ENCODE results near the gene MAEA. TPM values are rescaled to one million over a fixed set of nuclear protein-coding genes. Genes with fewer than 3 reads are reported as not detected.

MAEA gene
- total and polyA plus RNA-seq, 9 of the 15 experiments (the other 6 are each of a cell fraction or from before 2014, with no cell fraction given) = 2.1 to 86.5 (median 45.0) TPM

DNA sequence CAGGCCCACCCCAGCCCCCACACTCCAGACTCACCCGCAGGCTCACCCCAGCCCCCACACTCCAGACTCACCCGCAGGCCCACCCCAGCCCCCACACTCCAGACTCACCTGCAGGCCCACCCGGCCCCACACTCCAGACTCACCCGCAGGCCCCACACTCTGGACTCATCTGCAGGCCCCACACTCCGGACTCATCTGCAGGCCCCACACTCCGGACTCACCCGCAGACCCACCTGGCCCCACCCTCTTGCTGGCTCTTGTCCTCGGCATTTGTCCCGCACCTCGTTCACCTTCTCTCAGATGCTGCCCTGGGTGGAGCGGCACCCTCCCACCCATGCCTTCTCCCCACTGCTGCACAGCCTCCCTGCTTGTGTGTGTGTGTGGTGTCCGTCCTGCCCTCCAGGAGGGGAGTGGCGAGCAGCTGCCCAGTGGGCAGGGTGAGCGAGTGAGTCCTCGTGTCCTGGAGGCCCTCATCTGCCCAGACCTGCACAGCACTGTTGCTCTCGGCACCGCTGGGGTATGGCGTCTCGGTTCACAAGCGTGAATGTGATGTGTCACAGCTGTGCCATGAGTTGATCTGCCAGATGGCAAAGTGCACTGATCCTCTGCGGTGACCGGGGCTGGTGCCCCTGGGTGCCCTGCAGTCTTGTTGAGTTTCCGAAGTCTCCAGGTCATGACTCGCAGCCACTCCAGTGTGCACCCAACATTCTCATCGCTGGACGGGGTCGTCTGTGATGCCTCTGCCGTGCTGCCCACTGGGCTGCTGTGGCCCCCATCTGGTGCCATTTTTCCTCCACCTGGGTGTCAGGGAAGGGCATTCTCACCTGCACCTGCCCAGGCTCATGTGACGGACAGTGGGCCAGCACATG, 27.7 kb downstream of the MAEA start:
- 97% methylated on average over 23 of the region's 29 CpGs for WGBS (ENCODE audit: insufficient coverage, low coverage, missing lambda C conversion rate)
- Histone ChIP-seq H3K27ac (ENCODE audit: extremely low read depth, low read depth, low read length) (no peak overlapping the region), H3K36me3 (ENCODE audit: control insufficient read depth, insufficient read depth, low read length) (peaks cover 81% of the 10 kb centered on the region; the same call in 2 of the 3 replicates), H3K9me3 (replicated peaks; ENCODE audit: control insufficient read depth, insufficient read depth, low read depth, low read length) (no peaks in the 10 kb centered on the region), H3K9me1 (ENCODE audit: control insufficient read depth, insufficient read depth, low read length) (no peaks in the 10 kb centered on the region), H2AFZ (ENCODE audit: low read depth, low read length) (no peak overlapping the region), H3K9ac (ENCODE audit: insufficient read depth in 1 of 2, low read depth in 2 of 2, low read length in 2 of 2) (peak overlapping the region in 1 of 2 experiments; percentile 45; a peak in 1 of 4 replicates), H3K4me3 (no peak overlapping the region), H3K4me1 (replicated peaks in 1 of 2; ENCODE audit: control insufficient read depth in 2 of 2, insufficient read depth in 2 of 2, low read length in 2 of 2) (peaks cover 0 to 16% of the 10 kb centered on the region in 2 experiments; a peak in 1 of 5 replicates), H3K27me3 (ENCODE audit: control insufficient read depth in 2 of 2, insufficient read depth in 2 of 2, low read length in 2 of 2) (no peaks in the 10 kb centered on the region), H3K79me2 (ENCODE audit: control insufficient read depth, insufficient read depth, low read length) (peaks cover 4% of the 10 kb centered on the region; the same call in 1 of the 3 replicates), H4K20me1 (replicated peaks; ENCODE audit: control insufficient read depth, insufficient read depth, low read length) (no peaks in the 10 kb centered on the region; the same call in 1 of the 2 replicates), H3K4me2 (ENCODE audit: insufficient read depth, low read length) (no peak overlapping the region)
- TF ChIP-seq POLR2G (IDR thresholded peaks at IDR 0.05; ENCODE audit: low read depth, low read length) (peak; percentile 12; the same call in 1 of the 2 replicates), SRSF1 (IDR thresholded peaks at IDR 0.05; ENCODE audit: low read depth, low read length) (no peak), NR2C1 (IDR thresholded peaks at IDR 0.05) (no peak), NR2C1 (tag; IDR thresholded peaks at IDR 0.05) (no peak), PRMT5 (CRISPR knock-in tag; IDR thresholded peaks at IDR 0.05) (no peak)
- no peak for ATAC-seq
- FAIRE-seq = no peak
- intact Hi-C loops (cut with micrococcal nuclease) = no loop called here
- in situ Hi-C loops (cut with MboI) = no loop called here
- DNase-seq (ENCODE audit: extremely low read depth in 1 of 4, low spot score in 3 of 4) = no peak
- CTCF ChIA-PET (ENCODE audit: low intra/inter-chr PET ratio) = no interaction called here
- BruUV-seq (replicated peaks) = no TSS peak
- POLR2A ChIA-PET = interaction anchor here (0.6 to 1.2 kb wide), 2 partner anchors 8 to 171 kb away, joined by 4 to 5 read pairs; no protein-coding TSS in a partner anchor
